Glutamatergic neuron (in vitro differentiated cells): ENCODE data around the gene LDLR. TPM values are rescaled to one million over a fixed set of nuclear protein-coding genes. Genes with fewer than 3 reads are reported as not detected.

Experiments
- DNase-seq: peaks from one replicate; pipeline ENCODE4 v3.0.0; 2022
- H3K27ac Mint-ChIP-seq: one replicate; pipeline ENCODE4 v1.8.0; 2020; ENCODE audit warnings: mild to moderate bottlenecking, mixed read lengths, inconsistent platforms; ENCODE audit not compliant: unreplicated experiment
- H3K27me3 Mint-ChIP-seq: one replicate; pipeline ENCODE4 v1.8.0; 2020; ENCODE audit warnings: mild to moderate bottlenecking, moderate library complexity, mixed read lengths, inconsistent platforms; ENCODE audit not compliant: unreplicated experiment
- H3K36me3 Mint-ChIP-seq: one replicate; pipeline ENCODE4 v1.8.0; 2020; ENCODE audit warnings: mild to moderate bottlenecking, mixed read lengths, inconsistent platforms; ENCODE audit not compliant: unreplicated experiment
- H3K4me1 Mint-ChIP-seq: one replicate; pipeline ENCODE4 v1.8.0; 2020; ENCODE audit warnings: mild to moderate bottlenecking, low read depth, mixed read lengths, inconsistent platforms; ENCODE audit not compliant: unreplicated experiment
- H3K4me3 Mint-ChIP-seq: one replicate; pipeline ENCODE4 v1.8.0; 2020; ENCODE audit warnings: mild to moderate bottlenecking, mixed read lengths, inconsistent platforms; ENCODE audit not compliant: unreplicated experiment
- H3K9me3 Mint-ChIP-seq: one replicate; pipeline ENCODE4 v1.8.0; 2020; ENCODE audit warnings: mild to moderate bottlenecking, moderate library complexity, mixed read lengths, inconsistent platforms; ENCODE audit not compliant: unreplicated experiment
- CTCF ChIP-seq: fragments of 200-600 bp; sonication (generic); IDR thresholded peaks from one replicate; pipeline ENCODE4 v1.5.0; 2021; ENCODE audit not compliant: partially characterized antibody, unreplicated experiment
- total RNA-seq: library from RNA; stranded (reverse); fragmentation: NEBNext Ultra II Directional; extraction: Animal tissue kit (Norgen Biotek cat#: 25700); gene quantifications from one replicate; pipeline ENCODE4 v1.2.1, GENCODE V29; 2021; ENCODE audit not compliant: unreplicated experiment

Gene LDLR
- total RNA-seq, 1 donor from 2014 or later: 147 TPM

GRCh38 chr19:11046605-11047354 lies 42.5 kb upstream of the LDLR start:
- H3K27ac Mint-ChIP-seq: no peak overlapping the region
- H3K36me3 Mint-ChIP-seq: peaks cover 7% of the 10 kb centered on the region

GRCh38 chr19:11047866-11048265 lies 41.4 kb upstream of the LDLR start:
- no peaks in the 10 kb centered on the region for H3K4me1 Mint-ChIP-seq
- H3K36me3 Mint-ChIP-seq: peaks cover 7% of the 10 kb centered on the region
- no peak for TF ChIP-seq CTCF
- no peak overlapping the region for H3K27ac Mint-ChIP-seq
- no peak for DNase-seq
- no peak overlapping the region for H3K4me3 Mint-ChIP-seq
- peaks cover 8% of the 10 kb centered on the region for H3K27me3 Mint-ChIP-seq
- peaks cover 17% of the 10 kb centered on the region for H3K9me3 Mint-ChIP-seq

More at GRCh38 chr19:11046605-11047354, 42.5 kb upstream of the LDLR start:
- no peak for DNase-seq
- H3K27me3 Mint-ChIP-seq: peaks cover 14% of the 10 kb centered on the region
- peaks cover 19% of the 10 kb centered on the region for H3K9me3 Mint-ChIP-seq
- TF ChIP-seq CTCF: no peak
- H3K4me1 Mint-ChIP-seq: no peaks in the 10 kb centered on the region
- H3K4me3 Mint-ChIP-seq: no peak overlapping the region

GRCh38 chr19:11050323-11051114 lies 38.7 kb upstream of the LDLR start:
- H3K36me3 Mint-ChIP-seq: no peaks in the 10 kb centered on the region
- H3K4me1 Mint-ChIP-seq: no peaks in the 10 kb centered on the region
- no peak overlapping the region for H3K4me3 Mint-ChIP-seq
- no peak for DNase-seq
- H3K27me3 Mint-ChIP-seq: peaks cover 10% of the 10 kb centered on the region
- H3K27ac Mint-ChIP-seq: no peak overlapping the region
- peaks cover 13% of the 10 kb centered on the region for H3K9me3 Mint-ChIP-seq
- no peak for TF ChIP-seq CTCF

- Mint-ChIP-seq H3K27me3 (peaks cover 6% of the 10 kb centered on the region), H3K9me3 (peaks cover 11% of the 10 kb centered on the region), H3K36me3 (no peaks in the 10 kb centered on the region), H3K27ac (no peak overlapping the region), H3K4me3 (no peak overlapping the region), H3K4me1 (no peaks in the 10 kb centered on the region)
- TF ChIP-seq CTCF: no peak
- no peak for DNase-seq
Measured at GRCh38 chr19:11053817-11054195, 35.5 kb upstream of the LDLR start.

GRCh38 chr19:11054200-11054599 lies 35.1 kb upstream of the LDLR start:
- no peak overlapping the region for H3K27ac Mint-ChIP-seq
- no peaks in the 10 kb centered on the region for H3K36me3 Mint-ChIP-seq
- no peak for TF ChIP-seq CTCF
- H3K9me3 Mint-ChIP-seq: peaks cover 12% of the 10 kb centered on the region
- H3K4me1 Mint-ChIP-seq: no peaks in the 10 kb centered on the region
- no peak overlapping the region for H3K4me3 Mint-ChIP-seq
- peaks cover 4% of the 10 kb centered on the region for H3K27me3 Mint-ChIP-seq
- DNase-seq: no peak
